ENCODE results near the gene RAB43.

Gene RAB43

DNA sequence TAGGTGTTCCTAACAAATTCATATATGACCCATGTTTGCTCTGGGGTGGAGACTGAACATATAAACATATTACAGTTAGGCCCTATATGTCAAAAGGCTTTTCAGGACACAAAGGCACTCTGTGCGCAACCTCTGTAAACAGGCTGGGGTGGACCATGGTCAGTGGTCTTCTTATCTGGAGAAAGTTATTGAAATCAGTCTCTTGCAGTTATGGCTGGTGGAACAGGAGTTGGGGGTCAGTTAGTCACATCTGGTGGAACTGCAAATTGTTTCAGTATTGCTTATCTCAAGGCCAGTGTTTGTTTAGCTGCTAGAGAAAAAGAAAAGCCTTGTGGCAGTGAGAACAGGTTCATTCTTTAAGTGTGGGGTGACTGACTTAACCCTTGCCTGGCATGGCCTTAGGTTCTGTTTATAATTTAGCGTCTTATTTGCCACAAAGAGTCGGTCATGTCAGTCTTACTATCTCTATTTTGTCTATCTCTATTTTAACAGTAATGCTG is 66.9 kb downstream of the RAB43 start:
- no peak overlapping the region for H3K27ac ChIP-seq (ENCODE audit: poor library complexity, severe bottlenecking)
- TF ChIP-seq, protein P1, sequence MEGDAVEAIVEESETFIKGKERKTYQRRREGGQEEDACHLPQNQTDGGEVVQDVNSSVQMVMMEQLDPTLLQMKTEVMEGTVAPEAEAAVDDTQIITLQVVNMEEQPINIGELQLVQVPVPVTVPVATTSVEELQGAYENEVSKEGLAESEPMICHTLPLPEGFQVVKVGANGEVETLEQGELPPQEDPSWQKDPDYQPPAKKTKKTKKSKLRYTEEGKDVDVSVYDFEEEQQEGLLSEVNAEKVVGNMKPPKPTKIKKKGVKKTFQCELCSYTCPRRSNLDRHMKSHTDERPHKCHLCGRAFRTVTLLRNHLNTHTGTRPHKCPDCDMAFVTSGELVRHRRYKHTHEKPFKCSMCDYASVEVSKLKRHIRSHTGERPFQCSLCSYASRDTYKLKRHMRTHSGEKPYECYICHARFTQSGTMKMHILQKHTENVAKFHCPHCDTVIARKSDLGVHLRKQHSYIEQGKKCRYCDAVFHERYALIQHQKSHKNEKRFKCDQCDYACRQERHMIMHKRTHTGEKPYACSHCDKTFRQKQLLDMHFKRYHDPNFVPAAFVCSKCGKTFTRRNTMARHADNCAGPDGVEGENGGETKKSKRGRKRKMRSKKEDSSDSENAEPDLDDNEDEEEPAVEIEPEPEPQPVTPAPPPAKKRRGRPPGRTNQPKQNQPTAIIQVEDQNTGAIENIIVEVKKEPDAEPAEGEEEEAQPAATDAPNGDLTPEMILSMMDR (IDR thresholded peaks at IDR 0.05; ENCODE audit: poor library complexity, severe bottlenecking), result no peak
- no peak overlapping the region for H3K4me3 ChIP-seq (ENCODE audit: severe bottlenecking)
- H3K4me1 ChIP-seq (ENCODE audit: insufficient read depth, poor library complexity, severe bottlenecking), result no peaks in the 10 kb centered on the region
- DNase-seq (ENCODE audit: low spot score) (no peak), ATAC-seq (ENCODE audit: low read depth) (no peak)
- H3K27me3 ChIP-seq (ENCODE audit: insufficient read depth, poor library complexity, severe bottlenecking), result no peaks in the 10 kb centered on the region
- H3K9me3 ChIP-seq (ENCODE audit: severe bottlenecking), result no peaks in the 10 kb centered on the region
- H3K36me3 ChIP-seq (ENCODE audit: low read depth), result no peaks in the 10 kb centered on the region

DNA sequence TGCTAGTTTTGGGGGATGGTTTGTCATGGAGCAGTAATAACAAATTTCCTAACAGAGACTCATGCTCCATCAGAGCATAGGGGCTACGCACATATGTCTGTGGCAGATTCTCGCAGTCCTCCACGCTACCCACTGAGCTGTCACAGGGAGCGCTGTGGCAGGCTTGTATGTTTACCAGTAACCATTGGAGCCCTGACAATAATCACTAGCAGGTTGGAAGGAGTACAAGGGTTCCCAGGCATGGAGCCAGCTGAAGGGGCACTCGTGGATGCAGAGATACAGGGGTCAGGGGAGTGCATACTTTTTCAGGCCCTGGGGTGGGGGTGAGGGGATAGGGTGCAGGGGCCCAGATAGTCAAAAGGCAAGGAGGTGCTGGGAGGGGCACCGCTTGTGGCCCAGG is 68.9 kb downstream of the RAB43 start:
- Histone ChIP-seq H3K4me1 (ENCODE audit: insufficient read depth, poor library complexity, severe bottlenecking) (no peaks in the 10 kb centered on the region), H3K9me3 (ENCODE audit: severe bottlenecking) (no peaks in the 10 kb centered on the region), H3K4me3 (ENCODE audit: severe bottlenecking) (no peak overlapping the region), H3K27me3 (ENCODE audit: insufficient read depth, poor library complexity, severe bottlenecking) (no peaks in the 10 kb centered on the region), H3K36me3 (ENCODE audit: low read depth) (no peaks in the 10 kb centered on the region), H3K27ac (ENCODE audit: poor library complexity, severe bottlenecking) (no peak overlapping the region)
- ATAC-seq (ENCODE audit: low read depth) (no peak), DNase-seq (ENCODE audit: low spot score) (no peak)
- TF ChIP-seq, protein P1 (IDR thresholded peaks at IDR 0.05; ENCODE audit: poor library complexity, severe bottlenecking), result no peak

DNA sequence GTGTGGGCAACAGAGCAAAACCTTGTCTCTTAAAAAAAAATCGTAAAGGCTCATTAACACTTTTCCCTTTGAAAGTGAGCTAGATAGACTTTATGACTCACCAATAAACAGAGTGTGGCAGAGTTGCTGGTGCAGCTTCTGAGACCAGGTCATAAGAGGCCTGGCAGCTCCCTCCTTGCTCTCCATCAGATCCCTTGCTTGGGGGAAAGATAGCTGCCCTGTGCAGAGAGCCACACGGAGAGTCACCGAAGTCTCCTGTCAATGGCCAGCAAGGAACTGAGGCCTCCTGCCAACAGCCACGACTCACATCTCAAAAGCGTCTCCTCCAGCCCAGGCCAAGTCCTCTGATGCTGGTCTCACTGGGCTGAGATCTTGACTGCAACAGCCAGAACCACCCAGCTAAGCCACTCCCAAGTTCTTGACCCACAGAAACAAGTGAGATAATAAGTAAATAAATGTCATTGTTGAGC is 69.7 kb downstream of the RAB43 start:
- H3K36me3 ChIP-seq (ENCODE audit: low read depth), result no peaks in the 10 kb centered on the region
- H3K27ac ChIP-seq (ENCODE audit: poor library complexity, severe bottlenecking), result no peak overlapping the region
- no peak overlapping the region for H3K4me3 ChIP-seq (ENCODE audit: severe bottlenecking)
- no peaks in the 10 kb centered on the region for H3K27me3 ChIP-seq (ENCODE audit: insufficient read depth, poor library complexity, severe bottlenecking)
- TF ChIP-seq, protein P1 (IDR thresholded peaks at IDR 0.05; ENCODE audit: poor library complexity, severe bottlenecking), result no peak
- DNase-seq (ENCODE audit: low spot score), result peak; percentile 25
- no peaks in the 10 kb centered on the region for H3K4me1 ChIP-seq (ENCODE audit: insufficient read depth, poor library complexity, severe bottlenecking)
- no peaks in the 10 kb centered on the region for H3K9me3 ChIP-seq (ENCODE audit: severe bottlenecking)
- no peak for ATAC-seq (ENCODE audit: low read depth)

DNA sequence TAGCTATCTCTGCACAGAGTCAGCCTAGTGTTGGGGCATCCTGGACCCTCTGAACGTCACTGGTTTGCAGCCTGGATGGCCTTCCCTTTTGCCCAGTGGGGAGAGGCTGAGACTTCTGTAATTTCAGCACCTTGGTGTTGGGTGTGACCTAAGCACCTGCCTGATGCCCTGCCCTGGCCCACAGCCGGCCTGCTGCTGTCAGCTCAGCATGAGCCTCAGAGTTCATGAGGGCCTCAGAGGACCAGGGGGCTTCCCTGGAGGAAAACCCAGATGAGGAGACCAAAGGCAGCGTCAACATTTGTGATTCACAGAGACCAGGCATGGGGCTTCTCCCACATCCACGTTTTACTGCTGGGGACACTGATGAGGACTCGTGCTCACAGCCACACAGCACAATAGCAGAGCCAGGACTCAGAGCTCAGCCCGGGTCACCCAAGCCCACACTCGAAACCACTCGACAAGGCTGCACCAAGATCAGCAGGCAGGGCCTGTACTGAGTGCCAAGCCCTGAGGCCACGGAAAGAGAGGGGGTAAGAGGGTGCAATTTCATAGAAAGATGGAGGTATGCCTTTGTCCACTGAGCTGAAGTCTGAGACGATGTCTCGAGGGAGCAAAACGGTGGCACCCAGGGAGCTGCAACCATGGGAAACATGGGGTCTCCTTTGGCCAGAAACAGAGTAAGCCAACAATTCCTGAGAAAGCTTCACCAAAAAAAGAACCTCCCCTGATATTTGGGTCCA is 70.9 kb downstream of the RAB43 start:
- Histone ChIP-seq H3K27me3 (ENCODE audit: insufficient read depth, poor library complexity, severe bottlenecking) (peaks cover 7% of the 10 kb centered on the region), H3K4me1 (ENCODE audit: insufficient read depth, poor library complexity, severe bottlenecking) (no peaks in the 10 kb centered on the region), H3K9me3 (ENCODE audit: severe bottlenecking) (no peaks in the 10 kb centered on the region), H3K4me3 (ENCODE audit: severe bottlenecking) (no peak overlapping the region), H3K36me3 (ENCODE audit: low read depth) (no peaks in the 10 kb centered on the region), H3K27ac (ENCODE audit: poor library complexity, severe bottlenecking) (no peak overlapping the region)
- TF ChIP-seq, protein P1 (IDR thresholded peaks at IDR 0.05; ENCODE audit: poor library complexity, severe bottlenecking), result no peak
- ATAC-seq (ENCODE audit: low read depth) (no peak), DNase-seq (ENCODE audit: low spot score) (no peak)

DNA sequence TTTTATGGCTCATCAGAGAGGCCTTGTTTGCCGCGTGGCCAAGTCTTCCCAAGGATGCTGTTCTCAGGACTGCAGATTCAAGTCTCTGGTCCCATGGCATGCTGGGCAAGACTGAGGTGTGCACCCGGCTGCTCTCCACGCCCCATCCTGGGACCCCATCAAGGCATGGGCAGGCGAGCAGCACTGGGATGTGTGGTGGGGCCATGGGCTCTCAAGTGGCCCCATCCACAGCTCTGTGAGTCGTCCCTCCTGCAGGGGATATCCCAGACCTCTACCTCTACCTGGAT is 74.1 kb downstream of the RAB43 start:
- Histone ChIP-seq H3K9me3 (ENCODE audit: severe bottlenecking) (no peaks in the 10 kb centered on the region), H3K36me3 (ENCODE audit: low read depth) (no peaks in the 10 kb centered on the region), H3K27me3 (ENCODE audit: insufficient read depth, poor library complexity, severe bottlenecking) (peaks cover 7% of the 10 kb centered on the region), H3K27ac (ENCODE audit: poor library complexity, severe bottlenecking) (no peak overlapping the region), H3K4me1 (ENCODE audit: insufficient read depth, poor library complexity, severe bottlenecking) (no peaks in the 10 kb centered on the region), H3K4me3 (ENCODE audit: severe bottlenecking) (no peak overlapping the region)
- DNase-seq (ENCODE audit: low spot score), result peak; percentile 29
- no peak for ATAC-seq (ENCODE audit: low read depth)
- TF ChIP-seq, protein P1 (IDR thresholded peaks at IDR 0.05; ENCODE audit: poor library complexity, severe bottlenecking), result no peak
